ENCODE measurements around the gene NEMF.

DNA sequence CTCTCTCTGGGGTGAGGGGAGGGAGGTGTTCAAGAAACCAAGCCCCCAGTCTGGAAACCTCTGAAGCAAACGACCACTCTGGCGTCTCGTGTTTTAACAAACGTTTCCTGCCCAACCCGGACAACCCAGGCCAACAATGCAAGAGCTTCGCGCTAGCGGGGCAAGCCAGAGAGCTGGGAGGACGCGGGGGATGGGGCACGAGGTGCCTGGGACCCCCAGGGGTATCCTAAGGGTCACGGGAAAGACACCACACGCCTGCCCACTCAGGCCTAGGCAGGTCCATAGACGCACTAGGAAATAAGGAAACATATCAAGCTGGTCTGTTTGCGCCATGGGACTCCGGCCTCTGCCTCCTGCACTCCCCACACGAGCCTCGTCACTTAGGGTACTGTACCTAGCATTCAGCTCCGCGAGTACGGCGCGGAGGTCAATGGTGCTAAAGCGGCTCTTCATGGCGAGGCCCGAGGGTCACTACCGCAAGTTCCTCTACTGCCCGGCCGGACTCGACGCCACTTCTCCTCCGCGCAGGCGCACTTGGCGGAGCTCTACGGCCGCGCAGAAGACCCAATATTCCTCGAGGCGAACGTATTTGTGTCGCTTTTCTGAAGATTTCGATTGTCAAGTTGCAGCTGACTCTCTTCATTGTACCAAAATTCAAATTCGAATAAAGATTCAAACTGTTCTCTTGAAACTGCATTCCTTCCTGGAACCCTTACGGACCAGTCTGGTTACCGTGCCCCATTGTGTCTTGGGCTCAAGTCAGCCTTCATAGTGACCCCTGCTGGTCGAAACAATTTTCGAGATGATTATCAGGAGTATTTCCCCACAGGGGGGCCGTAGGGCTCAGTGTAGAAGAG, at the start of gene NEMF:
- TF ChIP-seq, protein P1, sequence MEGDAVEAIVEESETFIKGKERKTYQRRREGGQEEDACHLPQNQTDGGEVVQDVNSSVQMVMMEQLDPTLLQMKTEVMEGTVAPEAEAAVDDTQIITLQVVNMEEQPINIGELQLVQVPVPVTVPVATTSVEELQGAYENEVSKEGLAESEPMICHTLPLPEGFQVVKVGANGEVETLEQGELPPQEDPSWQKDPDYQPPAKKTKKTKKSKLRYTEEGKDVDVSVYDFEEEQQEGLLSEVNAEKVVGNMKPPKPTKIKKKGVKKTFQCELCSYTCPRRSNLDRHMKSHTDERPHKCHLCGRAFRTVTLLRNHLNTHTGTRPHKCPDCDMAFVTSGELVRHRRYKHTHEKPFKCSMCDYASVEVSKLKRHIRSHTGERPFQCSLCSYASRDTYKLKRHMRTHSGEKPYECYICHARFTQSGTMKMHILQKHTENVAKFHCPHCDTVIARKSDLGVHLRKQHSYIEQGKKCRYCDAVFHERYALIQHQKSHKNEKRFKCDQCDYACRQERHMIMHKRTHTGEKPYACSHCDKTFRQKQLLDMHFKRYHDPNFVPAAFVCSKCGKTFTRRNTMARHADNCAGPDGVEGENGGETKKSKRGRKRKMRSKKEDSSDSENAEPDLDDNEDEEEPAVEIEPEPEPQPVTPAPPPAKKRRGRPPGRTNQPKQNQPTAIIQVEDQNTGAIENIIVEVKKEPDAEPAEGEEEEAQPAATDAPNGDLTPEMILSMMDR (IDR thresholded peaks at IDR 0.05) = peak; percentile 86
- TF ChIP-seq EZH2 (IDR thresholded peaks at IDR 0.05; ENCODE audit: borderline replicate concordance, insufficient read depth, low read depth, low read length, poor library complexity, severe bottlenecking) = no peak

All from B cell (primary cell).